GM19193 (cell line): ENCODE measurements around the gene BPGM.

Experiments used
- POLR2A ChIP-seq: IDR thresholded peaks from 4 replicates; pipeline ENCODE4 v1.6.1; 2011; ENCODE audit not compliant: insufficient read depth, insufficient read length; ENCODE audit errors: extremely low read depth

The BPGM gene

DNA sequence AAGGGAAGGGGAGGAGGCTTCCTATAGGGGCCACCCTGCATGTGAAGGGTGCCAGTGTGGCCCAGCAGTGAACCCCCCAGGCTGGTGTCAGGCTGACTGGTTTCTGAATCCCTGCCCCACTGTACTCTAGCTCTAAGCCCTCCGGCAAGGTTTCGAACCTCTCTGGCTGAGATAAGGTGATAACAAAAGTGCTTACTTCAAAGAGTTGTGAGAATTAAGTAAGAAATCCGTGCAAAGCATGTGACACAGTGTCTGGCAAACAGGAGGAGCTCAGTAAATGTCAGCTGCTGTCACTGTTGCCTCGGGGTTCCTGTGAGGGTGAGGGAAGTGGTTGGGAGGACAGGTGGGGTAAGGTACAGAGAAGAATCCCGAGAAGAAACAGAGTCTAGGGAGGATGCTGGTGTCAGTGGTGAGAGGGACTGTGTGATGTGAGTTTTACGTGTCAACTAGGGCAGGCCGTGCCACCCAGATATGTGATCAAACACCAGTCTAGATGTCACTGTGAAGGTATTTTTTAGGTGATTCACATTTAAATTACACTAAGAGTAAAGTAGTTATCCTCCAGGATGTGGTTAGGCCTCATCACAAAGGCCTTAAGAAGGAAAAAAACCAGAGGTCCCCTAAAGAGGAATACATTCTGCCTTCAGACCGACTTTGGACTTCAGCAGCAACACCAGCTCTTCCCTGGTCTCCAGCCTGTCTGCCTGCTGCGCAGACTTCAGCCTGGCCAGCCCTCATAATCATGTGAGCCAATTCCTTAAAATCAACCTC lies 64.4 kb downstream of the BPGM start:
- no peak for TF ChIP-seq POLR2A

DNA sequence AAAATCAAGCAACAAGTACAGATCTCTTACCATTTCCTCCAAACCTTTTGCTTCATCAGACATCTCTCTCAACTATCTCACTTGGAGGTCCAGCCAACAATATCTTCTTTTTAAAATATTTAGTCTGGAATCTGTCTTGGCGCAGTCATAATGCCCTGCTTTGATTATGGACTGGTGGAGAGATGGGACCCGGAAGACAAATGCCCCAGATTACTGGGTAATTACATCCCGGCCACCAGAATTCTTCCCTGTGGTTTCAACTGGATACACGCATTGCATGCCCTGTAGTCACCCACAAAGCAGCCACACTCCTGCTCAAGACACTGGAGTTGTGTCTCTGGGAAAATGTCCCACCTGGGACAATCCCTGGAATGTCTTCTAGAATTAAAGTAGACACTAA lies 65.5 kb downstream of the BPGM start:
- TF ChIP-seq POLR2A: no peak

DNA sequence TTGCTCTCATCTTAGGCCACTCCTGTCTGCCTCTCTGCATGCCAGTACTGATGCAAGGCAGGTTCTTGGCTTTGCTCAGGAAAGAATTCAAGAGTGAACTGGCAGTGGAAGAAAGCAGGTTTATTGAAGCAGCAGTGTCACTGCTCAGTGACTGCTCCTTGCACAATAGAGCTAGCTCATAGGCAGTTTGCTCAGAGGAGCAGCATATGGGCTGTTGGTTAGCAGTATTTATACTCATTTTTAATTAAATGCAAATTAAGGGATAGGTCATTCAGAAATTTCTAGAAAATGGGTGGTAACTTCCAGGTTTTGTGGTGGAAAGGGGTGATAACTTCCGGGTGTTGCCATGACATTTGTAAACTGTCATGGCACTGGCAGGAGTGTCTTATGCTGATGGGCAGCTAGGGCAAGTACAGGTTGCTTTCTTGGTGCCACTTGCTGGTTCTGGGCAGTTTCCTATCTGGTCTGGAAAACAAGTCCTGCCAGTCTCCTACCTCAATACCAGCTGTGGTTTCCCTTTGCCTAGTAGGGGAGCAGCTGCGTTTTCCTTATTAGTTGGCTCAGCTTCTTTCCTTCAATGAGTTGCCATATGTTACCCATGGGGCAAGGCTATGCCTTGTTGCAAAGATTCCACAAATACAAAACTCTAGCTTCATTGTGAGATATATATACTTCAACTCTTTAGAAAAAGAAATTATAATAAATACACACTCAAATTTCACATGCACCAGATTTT lies 68.0 kb downstream of the BPGM start:
- TF ChIP-seq POLR2A: no peak

DNA sequence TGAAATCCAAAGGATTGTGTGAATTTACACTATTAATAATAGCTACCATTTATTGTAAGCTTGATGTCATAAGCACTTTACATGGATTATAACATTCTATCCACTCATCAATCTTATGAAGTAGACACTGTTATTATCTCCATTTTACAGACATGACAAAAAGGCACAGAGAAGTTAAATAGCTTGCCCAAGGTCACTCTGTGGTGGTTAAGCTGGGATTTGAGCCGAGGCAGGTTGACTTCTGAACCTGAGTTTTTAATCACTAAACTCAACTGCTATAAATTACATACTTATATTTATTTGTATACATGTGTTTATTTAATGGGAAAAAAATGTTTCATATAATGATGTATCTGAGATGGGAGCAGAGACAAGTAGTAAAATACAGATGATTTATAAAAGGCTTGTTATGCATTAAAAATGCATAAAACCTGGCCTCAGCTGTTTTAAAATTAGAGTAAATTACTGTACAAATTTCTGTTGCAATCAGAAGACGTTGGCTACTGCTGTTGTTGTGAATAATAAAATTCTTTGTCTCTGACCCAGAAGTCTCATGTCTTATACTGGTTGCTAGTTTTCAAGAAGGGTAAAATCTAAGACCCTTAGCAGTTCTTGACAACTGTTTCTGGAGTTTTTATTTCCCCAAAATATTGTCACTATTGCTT lies 71.7 kb downstream of the BPGM start:
- TF ChIP-seq POLR2A: no peak

DNA sequence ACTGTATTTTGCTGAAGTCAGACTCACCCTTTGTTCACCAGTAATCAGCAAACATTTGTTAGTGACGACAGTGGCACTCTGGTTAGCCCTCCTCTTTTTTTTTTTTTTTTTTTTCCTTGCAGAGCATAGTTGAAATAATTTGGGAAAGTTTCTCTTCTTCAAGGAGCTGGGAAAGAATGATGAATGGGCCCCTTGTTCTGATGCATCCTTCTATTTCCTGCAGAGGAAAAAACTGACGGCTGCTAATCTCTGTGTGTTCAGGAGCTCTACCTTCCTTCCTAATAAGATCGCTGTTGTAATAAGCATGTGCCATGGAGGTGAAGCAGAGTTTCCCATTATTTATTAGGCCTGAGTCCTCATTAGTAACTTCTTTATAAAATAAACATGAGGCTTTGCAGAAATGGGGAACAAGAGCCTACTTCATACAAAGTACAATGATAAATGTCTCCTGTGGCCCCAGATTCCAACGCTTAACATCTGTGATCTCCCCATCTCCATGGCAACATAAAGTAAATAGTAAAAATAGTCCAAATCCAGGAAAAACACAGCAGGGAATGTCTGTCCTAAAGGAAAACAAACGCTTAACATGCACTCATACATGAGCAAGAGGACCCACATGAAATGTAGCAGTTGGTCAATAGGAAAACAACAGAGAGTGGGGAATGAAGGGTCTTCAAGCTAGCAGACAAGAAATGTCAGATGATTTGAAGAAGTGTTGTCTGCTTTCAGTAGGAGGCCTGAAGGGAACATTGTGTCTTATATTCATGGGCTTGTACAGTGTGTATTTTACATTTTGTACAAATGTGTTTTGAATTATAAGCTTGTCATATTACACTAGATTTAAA lies 73.7 kb downstream of the BPGM start:
- TF ChIP-seq POLR2A: no peak

DNA sequence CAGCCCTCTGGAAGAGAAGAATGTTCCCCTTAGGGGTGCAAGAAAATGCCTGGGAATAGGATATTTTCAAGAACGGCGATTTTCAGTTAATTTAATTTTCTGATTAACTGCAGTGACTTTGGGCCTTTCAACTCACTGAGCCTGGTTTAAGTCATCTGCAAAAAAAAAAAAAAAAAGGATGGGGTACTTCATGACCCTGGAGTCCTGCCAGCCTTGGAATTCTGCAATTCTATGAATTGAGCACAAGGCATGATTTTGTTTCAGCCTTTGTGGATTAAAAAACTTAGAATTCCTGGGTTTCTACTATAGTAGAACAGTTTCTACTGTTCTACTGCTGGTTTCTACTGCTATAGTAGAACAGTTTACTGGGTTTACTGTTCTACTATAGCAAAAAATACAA lies 74.5 kb downstream of the BPGM start:
- no peak for TF ChIP-seq POLR2A

DNA sequence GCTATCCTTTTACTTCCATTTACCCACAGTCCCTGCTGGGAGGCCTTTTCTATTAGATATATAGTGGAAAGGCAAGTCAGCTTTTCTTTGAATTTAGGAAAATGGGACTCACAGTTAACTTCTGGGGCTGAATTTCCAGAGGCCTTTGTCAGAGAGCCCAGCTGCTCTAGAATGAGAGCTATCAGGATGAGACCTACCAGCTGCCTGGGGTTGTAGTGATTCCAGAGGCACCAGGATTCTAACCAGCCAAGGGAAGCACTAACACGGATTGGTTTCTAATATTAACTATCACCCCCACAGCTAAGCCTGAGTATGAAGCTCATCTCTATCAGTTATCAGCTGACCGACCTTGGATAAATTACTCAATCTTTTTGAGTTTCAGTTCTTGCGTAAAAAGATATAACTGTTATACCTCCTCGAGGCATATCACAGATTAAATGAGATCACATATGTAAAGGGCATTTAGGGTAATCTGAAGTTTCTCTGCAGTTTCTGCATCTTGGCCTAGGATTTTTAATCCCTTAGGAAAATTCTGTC lies 76.2 kb downstream of the BPGM start:
- TF ChIP-seq POLR2A: no peak

DNA sequence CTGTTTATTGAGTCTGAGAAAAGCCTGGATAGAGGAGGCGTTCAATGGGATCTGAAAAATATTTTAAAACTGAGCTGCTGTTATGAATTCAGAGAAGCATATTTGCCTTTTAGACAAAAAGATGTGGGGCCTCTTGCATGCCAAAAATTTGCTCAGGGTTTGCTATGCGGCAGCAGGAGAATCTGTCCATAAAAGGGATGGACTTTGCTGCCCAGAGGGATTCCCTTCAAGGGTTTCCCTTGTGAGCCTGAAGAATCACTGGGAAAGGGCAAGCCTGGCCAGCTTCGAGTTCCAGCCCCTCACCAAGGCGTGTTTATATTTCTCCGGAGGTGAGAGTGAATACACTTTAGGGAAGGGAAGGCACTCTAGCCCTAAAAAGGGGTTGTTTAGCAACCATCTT lies 77.2 kb downstream of the BPGM start:
- TF ChIP-seq POLR2A: no peak

DNA sequence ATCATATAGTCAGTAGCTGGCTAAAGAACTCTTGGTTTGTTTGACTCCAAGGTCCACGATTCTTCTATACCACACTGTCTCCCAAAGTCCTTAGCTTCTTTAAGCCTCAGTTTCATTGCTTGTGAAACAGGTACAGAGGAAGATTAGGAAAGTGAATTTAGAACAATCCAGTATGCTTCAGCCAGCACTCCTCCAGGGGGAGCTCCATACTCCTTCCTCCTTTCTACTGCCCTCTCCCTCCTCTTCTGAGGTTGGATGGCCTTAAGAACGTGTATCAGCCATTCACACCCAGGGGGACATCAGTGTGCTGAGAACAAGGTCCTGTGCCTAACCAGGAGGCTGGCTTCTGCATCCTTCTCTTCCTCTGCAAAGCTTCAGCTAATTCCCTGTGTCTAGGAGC lies 78.0 kb downstream of the BPGM start:
- TF ChIP-seq POLR2A: no peak

DNA sequence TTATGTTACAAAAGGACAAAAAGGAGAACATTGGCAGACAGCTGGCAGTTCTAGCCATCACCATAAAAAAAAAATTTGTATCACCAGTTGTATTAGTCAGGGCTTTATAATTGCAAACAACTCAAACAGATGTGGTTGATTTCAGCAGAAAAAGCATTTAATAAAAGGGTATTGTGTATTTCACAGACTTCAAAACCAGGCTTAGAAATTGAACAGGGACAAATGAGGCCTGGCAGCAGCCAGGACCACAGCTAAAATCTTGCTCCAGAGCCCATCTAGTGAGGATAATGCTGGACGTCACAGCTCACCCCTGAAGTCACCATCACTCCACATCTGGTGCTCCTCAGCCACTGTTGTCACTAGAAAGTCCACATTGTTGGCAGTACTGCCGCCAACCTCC lies 79.9 kb downstream of the BPGM start:
- no peak for TF ChIP-seq POLR2A

DNA sequence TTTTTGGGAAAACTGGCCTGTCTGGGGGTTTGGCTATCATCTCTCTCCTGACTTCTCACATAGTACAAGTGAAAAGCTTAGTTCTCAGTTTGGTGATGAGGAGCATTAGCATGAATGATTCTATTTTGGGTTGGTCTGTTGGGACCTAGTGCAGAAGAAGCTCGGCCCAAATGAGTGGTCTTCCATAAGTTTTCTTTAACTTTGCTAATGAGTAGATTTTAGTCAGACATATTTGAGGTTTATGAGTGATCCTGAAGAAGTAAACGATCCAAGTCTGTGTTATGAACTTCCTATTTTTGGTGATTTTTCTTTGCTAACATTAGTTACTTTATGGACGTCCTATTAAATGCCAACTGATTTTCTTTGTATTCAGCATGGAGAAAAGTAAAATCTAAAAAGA lies 81.1 kb downstream of the BPGM start:
- TF ChIP-seq POLR2A: no peak
